LNCaP clone FGC (cell line): ENCODE results near the gene EBF3.

Source experiments
- DNase-seq: peaks from one replicate; pipeline ENCODE4 v3.0.0-alpha.2; 2011; ENCODE audit warnings: low read depth
- H3K4me3 ChIP-seq: 2 replicates; pipeline ENCODE4 v1.5.1; 2011; ENCODE audit warnings: mild to moderate bottlenecking, low read depth, low read length, control low read depth
- TF ChIP-seq, protein P1 (sequence below): IDR thresholded peaks from 2 replicates; pipeline ENCODE4 v1.5.1; 2012; ENCODE audit warnings: mild to moderate bottlenecking; ENCODE audit not compliant: control insufficient read depth, insufficient read depth; ENCODE audit errors: extremely low read depth

EBF3 gene

DNA sequence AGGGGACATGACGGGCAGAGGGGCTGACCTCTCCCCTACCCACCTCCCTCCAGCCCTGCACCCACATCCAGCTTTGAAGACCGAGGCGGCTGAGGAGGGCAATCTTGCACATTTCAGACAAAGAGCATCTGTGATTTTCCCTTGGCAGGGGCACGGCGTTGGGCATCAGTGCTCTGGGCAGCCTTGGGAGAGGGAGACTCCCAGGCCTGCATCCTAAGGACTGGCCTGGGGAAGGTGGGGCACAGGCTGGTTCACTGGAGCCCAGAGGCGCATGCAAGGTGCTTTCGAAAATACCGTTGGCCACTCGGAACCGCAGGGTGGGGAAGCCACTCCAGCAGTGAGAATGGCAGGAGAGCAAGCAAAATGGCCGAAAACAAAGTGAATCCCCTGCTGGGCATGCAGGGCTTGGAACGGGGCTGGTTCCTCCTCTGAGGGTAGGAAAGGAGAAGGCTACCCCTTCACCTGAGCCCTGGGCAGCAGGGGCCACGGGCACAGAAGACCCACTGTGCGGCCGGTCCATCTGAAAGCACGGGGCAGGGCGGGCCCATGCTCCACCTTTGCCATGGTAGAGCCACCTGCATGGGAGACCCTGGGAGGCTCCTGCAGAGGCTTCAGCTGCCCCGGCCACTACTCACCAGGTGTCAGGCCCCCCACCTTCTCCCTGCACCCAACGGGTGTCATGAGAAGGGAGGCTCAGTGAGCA lies 49.8 kb downstream of the EBF3 start:
- no peak for DNase-seq
- H3K4me3 ChIP-seq, result no peak overlapping the region
- TF ChIP-seq, protein P1, sequence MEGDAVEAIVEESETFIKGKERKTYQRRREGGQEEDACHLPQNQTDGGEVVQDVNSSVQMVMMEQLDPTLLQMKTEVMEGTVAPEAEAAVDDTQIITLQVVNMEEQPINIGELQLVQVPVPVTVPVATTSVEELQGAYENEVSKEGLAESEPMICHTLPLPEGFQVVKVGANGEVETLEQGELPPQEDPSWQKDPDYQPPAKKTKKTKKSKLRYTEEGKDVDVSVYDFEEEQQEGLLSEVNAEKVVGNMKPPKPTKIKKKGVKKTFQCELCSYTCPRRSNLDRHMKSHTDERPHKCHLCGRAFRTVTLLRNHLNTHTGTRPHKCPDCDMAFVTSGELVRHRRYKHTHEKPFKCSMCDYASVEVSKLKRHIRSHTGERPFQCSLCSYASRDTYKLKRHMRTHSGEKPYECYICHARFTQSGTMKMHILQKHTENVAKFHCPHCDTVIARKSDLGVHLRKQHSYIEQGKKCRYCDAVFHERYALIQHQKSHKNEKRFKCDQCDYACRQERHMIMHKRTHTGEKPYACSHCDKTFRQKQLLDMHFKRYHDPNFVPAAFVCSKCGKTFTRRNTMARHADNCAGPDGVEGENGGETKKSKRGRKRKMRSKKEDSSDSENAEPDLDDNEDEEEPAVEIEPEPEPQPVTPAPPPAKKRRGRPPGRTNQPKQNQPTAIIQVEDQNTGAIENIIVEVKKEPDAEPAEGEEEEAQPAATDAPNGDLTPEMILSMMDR, result no peak

DNA sequence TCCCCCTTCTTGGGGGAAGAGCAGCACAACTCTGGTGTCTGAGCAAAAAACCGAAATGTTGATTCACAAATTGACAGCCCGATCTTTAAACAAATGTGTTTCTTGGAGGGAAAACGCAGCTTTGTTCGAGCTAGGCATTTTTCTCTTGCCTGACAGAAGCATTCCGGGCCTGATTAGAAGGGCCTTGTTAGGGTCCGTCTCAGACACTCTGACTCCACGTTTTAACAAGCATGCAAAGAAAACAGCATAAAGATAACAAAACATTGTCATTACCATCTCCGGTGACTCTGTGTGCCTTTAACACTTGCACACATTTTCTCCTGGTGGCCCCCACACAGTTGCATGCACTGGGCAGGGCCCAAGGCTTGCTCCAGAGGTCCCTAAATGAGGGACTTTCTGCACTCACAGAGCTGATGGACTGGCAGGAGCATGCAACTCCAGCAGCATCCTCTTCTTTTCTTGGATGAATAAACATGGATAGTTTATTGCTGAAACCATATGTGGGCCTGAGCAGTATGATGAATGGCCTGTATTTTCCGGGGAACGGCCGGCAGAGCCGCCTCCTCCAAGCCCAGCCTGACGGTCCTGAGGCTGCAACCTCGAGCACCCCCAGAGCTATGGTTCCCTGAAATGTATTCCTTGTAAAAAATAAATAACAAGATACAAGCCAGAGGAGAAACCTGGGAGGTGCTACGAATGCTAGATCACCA lies 50.9 kb downstream of the EBF3 start:
- TF ChIP-seq, protein P1, result no peak
- no peak for DNase-seq
- no peak overlapping the region for H3K4me3 ChIP-seq

GRCh38 chr10:129912166-129912917 lies 51.7 kb downstream of the EBF3 start:
- TF ChIP-seq, protein P1, result no peak
- DNase-seq, result no peak
- H3K4me3 ChIP-seq, result no peak overlapping the region

DNA sequence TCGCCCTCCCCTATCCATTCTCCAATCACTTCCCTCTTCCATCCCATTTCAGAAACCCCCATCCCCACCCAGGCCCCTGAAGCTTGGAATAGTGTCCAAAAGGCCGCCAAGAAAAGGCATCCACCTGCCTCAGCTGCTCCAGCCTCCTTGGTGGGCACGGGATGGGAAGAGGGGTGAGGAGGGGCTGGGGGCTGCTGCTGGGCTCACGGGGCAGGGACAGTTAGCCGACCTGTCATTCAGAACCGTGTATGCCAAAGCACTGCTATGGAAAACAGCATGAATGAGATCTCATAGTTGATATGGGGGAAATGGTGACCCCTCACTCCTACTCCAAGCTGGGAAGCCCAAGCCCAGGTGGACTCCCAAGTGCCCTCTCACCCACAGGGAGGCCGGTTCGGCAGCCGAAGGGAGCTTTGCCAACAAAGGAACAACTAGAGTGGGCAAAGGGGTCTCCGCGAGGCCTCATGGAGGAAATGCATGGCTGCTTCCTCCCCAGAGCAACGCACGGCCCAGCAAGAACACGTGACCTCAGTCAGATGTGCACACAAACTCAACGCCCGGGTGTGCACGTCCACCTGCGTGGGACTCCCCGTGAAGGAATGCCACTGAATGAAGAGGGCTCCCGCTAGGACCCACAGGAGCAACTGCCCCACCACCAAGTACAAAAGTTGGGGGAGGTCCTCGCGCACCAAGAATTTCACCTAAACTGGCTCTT lies 52.5 kb downstream of the EBF3 start:
- no peak for DNase-seq
- no peak overlapping the region for H3K4me3 ChIP-seq
- TF ChIP-seq, protein P1, result no peak

DNA sequence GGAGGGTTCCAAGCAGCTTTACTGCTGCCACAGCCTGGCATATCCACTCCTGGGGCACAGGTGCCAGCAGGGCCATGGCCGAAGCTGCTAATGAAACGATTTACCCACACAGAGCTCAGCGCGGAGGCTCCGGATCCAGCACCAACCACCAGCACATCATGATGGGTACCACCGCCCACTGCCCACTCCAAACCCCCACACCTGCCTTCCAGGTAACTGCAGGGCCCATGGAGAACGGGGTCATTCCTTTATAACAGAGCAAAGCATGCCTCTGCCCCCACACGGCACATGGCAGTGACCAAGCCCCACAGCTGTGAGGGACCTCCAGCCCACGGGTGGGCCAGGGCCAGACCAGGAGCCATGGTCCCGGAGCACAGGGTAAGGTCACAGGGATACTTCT lies 53.2 kb downstream of the EBF3 start:
- DNase-seq, result no peak
- TF ChIP-seq, protein P1, result no peak
- no peak overlapping the region for H3K4me3 ChIP-seq

- TF ChIP-seq, protein P1, result no peak
- no peak overlapping the region for H3K4me3 ChIP-seq
- no peak for DNase-seq
Measured at GRCh38 chr10:129909531-129910256, 54.4 kb downstream of the EBF3 start.
